ENCODE data around the gene CATSPERE.
"Not testable (repeated sequence)": the region's sequence is repeated elsewhere in the genome, so short reads cannot be mapped to it uniquely, and the experiment has no call there.

DNA sequence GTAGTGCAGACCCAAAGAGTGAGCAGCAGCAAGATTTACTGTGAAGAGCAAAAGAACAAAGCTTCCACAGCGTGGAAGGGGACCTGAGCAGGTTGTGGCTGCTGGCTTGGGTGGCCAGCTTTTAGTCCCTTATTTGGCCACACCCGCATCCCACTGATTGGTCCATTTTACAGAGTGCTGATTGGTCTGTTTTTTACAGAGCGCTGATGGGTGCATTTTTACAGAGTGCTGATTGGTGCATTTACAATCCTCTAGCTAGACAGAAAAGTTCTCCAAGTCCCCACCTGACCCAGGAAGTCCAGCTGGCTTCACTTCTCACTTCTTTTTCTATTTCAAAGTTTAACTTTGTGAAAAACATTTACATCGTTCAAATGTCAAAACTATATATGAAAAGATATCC is 221.0 kb downstream of the CATSPERE start:
- TF ChIP-seq, protein P1, sequence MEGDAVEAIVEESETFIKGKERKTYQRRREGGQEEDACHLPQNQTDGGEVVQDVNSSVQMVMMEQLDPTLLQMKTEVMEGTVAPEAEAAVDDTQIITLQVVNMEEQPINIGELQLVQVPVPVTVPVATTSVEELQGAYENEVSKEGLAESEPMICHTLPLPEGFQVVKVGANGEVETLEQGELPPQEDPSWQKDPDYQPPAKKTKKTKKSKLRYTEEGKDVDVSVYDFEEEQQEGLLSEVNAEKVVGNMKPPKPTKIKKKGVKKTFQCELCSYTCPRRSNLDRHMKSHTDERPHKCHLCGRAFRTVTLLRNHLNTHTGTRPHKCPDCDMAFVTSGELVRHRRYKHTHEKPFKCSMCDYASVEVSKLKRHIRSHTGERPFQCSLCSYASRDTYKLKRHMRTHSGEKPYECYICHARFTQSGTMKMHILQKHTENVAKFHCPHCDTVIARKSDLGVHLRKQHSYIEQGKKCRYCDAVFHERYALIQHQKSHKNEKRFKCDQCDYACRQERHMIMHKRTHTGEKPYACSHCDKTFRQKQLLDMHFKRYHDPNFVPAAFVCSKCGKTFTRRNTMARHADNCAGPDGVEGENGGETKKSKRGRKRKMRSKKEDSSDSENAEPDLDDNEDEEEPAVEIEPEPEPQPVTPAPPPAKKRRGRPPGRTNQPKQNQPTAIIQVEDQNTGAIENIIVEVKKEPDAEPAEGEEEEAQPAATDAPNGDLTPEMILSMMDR (IDR thresholded peaks at IDR 0.05; ENCODE audit: low read length): not testable (repeated sequence)
- not testable (repeated sequence) for TF ChIP-seq EZH2phosphoT487 (IDR thresholded peaks at IDR 0.05; ENCODE audit: low read length); EZH2 (optimal IDR thresholded peaks at IDR 0.05; ENCODE audit: low read depth, low read length)

All from MM.1S (cell line).